ENCODE data around the gene RXRA.

The RXRA gene

GRCh38 chr9:134346840-134347583, 20.8 kb downstream of the RXRA start:
- no peaks in the 10 kb centered on the region for H3K4me1 ChIP-seq (ENCODE audit: control insufficient read depth, insufficient read depth, low read length)
- no peak overlapping the region for H3K27ac ChIP-seq (ENCODE audit: extremely low read depth, low read depth, low read length)
- ChIA-PET POLR2A (no interaction called here), CTCF (interaction anchor here (0.6 to 1.2 kb wide), 3 partner anchors 13 to 152 kb away, joined by 3 to 4 read pairs (median 4); no protein-coding TSS in a partner anchor)
- no peaks in the 10 kb centered on the region for H3K36me3 ChIP-seq (ENCODE audit: control insufficient read depth in 2 of 2, insufficient read depth in 1 of 2, low read length in 2 of 2)
- TF ChIP-seq ZNF449 (tag by site-specific recombination; IDR thresholded peaks at IDR 0.05) (no peak), ZBTB26 (tag by site-specific recombination; optimal IDR thresholded peaks at IDR 0.05) (no peak), GLIS1 (tag by site-specific recombination; IDR thresholded peaks at IDR 0.05) (no peak), ZNF18 (tag by site-specific recombination; IDR thresholded peaks at IDR 0.05) (no peak), ZNF391 (tag by site-specific recombination; IDR thresholded peaks at IDR 0.05; ENCODE audit: borderline replicate concordance, low read depth) (no peak), ZFHX2 (tag by site-specific recombination; conservative IDR thresholded peaks at IDR 0.05) (peak; percentile 88), ZSCAN16 (tag by site-specific recombination; IDR thresholded peaks at IDR 0.05) (no peak), ZNF664 (tag by site-specific recombination; IDR thresholded peaks at IDR 0.05) (no peak), PRDM4 (tag by site-specific recombination; IDR thresholded peaks at IDR 0.05) (no peak), EGR2 (tag by site-specific recombination; IDR thresholded peaks at IDR 0.05; ENCODE audit: low read depth) (peak; percentile 94), IKZF3 (tag by site-specific recombination; IDR thresholded peaks at IDR 0.05) (no peak)
- no peaks in the 10 kb centered on the region for H3K9me3 ChIP-seq (ENCODE audit: control insufficient read depth, insufficient read depth, low read depth, low read length)
- H3K4me3 ChIP-seq (ENCODE audit: low read depth, low read length), result no peak overlapping the region

GRCh38 chr9:134347996-134348395, 21.7 kb downstream of the RXRA start:
- TF ChIP-seq ZIC2 (tag by site-specific recombination; IDR thresholded peaks at IDR 0.05), result peak; percentile 88
- peak; percentile 93 for TF ChIP-seq GLIS1 (tag by site-specific recombination; IDR thresholded peaks at IDR 0.05)
- no peak for TF ChIP-seq KLF17 (tag by site-specific recombination; IDR thresholded peaks at IDR 0.05)
- H3K9me3 ChIP-seq (ENCODE audit: control insufficient read depth, insufficient read depth, low read depth, low read length), result no peaks in the 10 kb centered on the region
- H3K27ac ChIP-seq (ENCODE audit: extremely low read depth, low read depth, low read length), result no peak overlapping the region
- POLR2A ChIA-PET, result no interaction called here
- no peaks in the 10 kb centered on the region for H3K36me3 ChIP-seq (ENCODE audit: control insufficient read depth in 2 of 2, insufficient read depth in 1 of 2, low read length in 2 of 2)
- no peaks in the 10 kb centered on the region for H3K4me1 ChIP-seq (ENCODE audit: control insufficient read depth, insufficient read depth, low read length)
- no peak overlapping the region for H3K4me3 ChIP-seq (ENCODE audit: low read depth, low read length)
- CTCF ChIA-PET, result interaction anchor here (0.6 kb wide), 1 partner anchor 153 kb away, joined by 4 read pairs; no protein-coding TSS in a partner anchor

Measured in HEK293 (cell line).